Lower leg skin (tissue), 4 donors: ENCODE results near the gene ID4. TPM values are rescaled to one million over a fixed set of nuclear protein-coding genes. Genes with fewer than 3 reads are reported as not detected.
A peak's percentile ranks its signal among the peaks of the same experiment; 100 is the strongest.

Experiments
- DNase-seq, 2 donors: peaks; one replicate each; pipeline ENCODE4 v3.0.0-alpha.2; 2019; ENCODE audit warnings: low spot score in 2 of 2
- H3K4me3 ChIP-seq: fragments of 200-600 bp; sonication (generic); 2 replicates; pipeline ENCODE4 v1.5.1; 2017; ENCODE audit warnings: mild to moderate bottlenecking, low read depth; ENCODE audit not compliant: poor library complexity, severe bottlenecking
- POLR2A ChIP-seq, 2 donors: fragments of 450-650 bp; IDR thresholded peaks; one replicate each; pipeline ENCODE4 v1.6.1; 2016 to 2017; ENCODE audit warnings: antibody characterized with exemption in 2 of 2, mild to moderate bottlenecking in 1 of 2, moderate library complexity in 1 of 2
- WGBS, 2 donors: methylation state at CpG; one replicate each; pipeline ENCODE4 v1.1.5; 2018; 5-methylcytosine and 5-hydroxymethylcytosine counted together
- intact Hi-C: fragments of 100-400 bp; cut with DNase I; formaldehyde crosslinking; loops from one replicate; pipeline ENCODE4 v1.15.0; 2023; ENCODE audit warnings: low total_unique reads
- total RNA-seq, 4 donors: library from RNA; depleted of rRNA; stranded (reverse); fragments of >200 nt; gene quantifications; one replicate each; pipeline ENCODE4 v1.1.0, GENCODE V29; 2016
- TF ChIP-seq, protein P1 (sequence below), 3 donors: fragments of 450-650 bp; IDR thresholded peaks; one replicate each; pipeline ENCODE4 v1.5.1; 2016; ENCODE audit warnings: antibody characterized with exemption in 3 of 3, mild to moderate bottlenecking in 3 of 3, moderate library complexity in 2 of 3

ID4 gene
- total RNA-seq, 4 donors from 2014 or later, result 210 to 294 (median 234) TPM

GRCh38 chr6:19796452-19796851, 40.7 kb upstream of the ID4 start:
- intact Hi-C loops, result no loop called here
- no peak for DNase-seq
- H3K4me3 ChIP-seq, result no peak overlapping the region
- 56 to 68% methylated on average over 2 of the region's 2 CpGs for WGBS, 2 donors
- TF ChIP-seq, protein P1, sequence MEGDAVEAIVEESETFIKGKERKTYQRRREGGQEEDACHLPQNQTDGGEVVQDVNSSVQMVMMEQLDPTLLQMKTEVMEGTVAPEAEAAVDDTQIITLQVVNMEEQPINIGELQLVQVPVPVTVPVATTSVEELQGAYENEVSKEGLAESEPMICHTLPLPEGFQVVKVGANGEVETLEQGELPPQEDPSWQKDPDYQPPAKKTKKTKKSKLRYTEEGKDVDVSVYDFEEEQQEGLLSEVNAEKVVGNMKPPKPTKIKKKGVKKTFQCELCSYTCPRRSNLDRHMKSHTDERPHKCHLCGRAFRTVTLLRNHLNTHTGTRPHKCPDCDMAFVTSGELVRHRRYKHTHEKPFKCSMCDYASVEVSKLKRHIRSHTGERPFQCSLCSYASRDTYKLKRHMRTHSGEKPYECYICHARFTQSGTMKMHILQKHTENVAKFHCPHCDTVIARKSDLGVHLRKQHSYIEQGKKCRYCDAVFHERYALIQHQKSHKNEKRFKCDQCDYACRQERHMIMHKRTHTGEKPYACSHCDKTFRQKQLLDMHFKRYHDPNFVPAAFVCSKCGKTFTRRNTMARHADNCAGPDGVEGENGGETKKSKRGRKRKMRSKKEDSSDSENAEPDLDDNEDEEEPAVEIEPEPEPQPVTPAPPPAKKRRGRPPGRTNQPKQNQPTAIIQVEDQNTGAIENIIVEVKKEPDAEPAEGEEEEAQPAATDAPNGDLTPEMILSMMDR (IDR thresholded peaks at IDR 0.05), result no peak
- no peak for TF ChIP-seq POLR2A (IDR thresholded peaks at IDR 0.05)

DNA sequence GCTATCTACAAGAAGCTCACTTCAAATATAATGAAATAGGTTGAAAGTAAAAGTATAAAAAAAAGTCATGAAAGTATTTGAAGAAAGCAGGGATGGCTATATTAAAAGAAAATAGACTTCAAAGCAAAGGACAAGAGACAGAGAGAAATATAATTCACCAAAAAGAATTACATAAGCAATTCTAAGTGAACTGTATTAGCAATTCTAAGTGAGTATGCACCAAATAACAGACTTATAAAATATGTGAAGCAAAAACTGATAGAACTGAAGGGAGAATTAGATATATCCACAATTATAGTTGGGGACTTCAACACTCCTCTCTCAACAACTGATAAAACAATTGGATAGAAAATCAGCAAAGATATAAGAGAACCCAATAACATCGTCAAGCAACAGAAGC, 38.8 kb upstream of the ID4 start:
- no peak overlapping the region for H3K4me3 ChIP-seq
- DNase-seq, result no peak
- TF ChIP-seq POLR2A (IDR thresholded peaks at IDR 0.05), result no peak
- TF ChIP-seq, protein P1 (IDR thresholded peaks at IDR 0.05), result no peak
- WGBS, 2 donors, result 80 to 81% methylated on average over 1 of the region's 1 CpG
- intact Hi-C loops, result no loop called here

GRCh38 chr6:19802656-19803055, 34.5 kb upstream of the ID4 start:
- intact Hi-C loops, result no loop called here
- WGBS, 2 donors, result 80 to 82% methylated on average over 6 of the region's 6 CpGs
- no peak for TF ChIP-seq POLR2A (IDR thresholded peaks at IDR 0.05)
- H3K4me3 ChIP-seq, result no peak overlapping the region
- no peak for DNase-seq

DNA sequence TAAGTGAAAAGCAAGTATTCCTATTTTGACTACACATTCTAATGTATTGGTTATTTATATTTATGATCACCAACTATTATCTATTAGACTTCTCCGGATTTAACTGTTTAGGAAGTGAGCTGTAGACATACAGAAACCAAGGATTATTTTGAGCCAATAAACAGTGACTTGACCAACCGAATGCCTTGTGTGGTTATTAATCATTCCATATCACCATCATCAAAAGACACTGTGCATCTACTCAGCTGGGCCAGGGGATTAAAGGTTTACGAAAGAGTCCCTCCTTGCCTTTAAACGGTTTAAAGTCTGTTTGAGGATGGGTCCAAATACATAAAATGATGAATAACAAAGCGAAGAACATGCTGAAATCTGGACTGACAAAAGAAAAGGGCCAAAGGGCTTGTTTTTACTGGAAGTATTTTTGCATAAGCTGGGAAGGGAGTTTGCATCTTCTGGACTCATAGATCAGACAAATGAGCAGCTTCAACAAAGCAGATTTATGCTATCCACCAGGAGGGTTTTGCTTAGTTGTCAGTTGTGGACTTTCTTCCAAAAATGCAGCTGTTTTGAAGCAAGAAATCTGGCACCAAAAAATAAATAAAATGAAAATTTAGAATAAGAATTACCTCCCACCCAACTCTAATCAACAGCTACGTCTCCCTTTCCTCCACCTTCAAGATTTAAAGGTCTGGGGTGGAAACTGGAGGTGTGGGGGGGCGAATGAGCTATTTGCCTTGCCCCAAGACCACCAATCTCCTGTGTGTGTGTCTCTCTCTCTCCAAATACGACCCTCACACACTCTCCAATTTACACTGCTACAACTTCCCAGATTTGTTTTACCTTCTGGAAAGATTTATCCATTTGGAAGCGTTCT, 33.6 kb upstream of the ID4 start:
- intact Hi-C loops, result no loop called here
- DNase-seq, result no peak
- no peak for TF ChIP-seq POLR2A (IDR thresholded peaks at IDR 0.05)
- TF ChIP-seq, protein P1 (IDR thresholded peaks at IDR 0.05), result no peak
- peak overlapping the region; percentile 32 for H3K4me3 ChIP-seq
- WGBS, 2 donors, result 31 to 36% methylated on average over 9 of the region's 9 CpGs

GRCh38 chr6:19804205-19805128, 32.7 kb upstream of the ID4 start:
- no peak for TF ChIP-seq POLR2A (IDR thresholded peaks at IDR 0.05)
- TF ChIP-seq, protein P1 (IDR thresholded peaks at IDR 0.05), result peak in 1 of 3 donors; percentile 72
- peak overlapping the region; percentile 32 for H3K4me3 ChIP-seq
- WGBS, 2 donors, result 1% methylated on average over 52 to 68 of the region's 77 CpGs
- peak; percentile 90 to 99 for DNase-seq
- intact Hi-C loops, result no loop called here

- intact Hi-C loops, result no loop called here
- WGBS, 2 donors, result 24 to 32% methylated on average over 6 of the region's 6 CpGs
- TF ChIP-seq, protein P1 (IDR thresholded peaks at IDR 0.05), result no peak
- TF ChIP-seq POLR2A (IDR thresholded peaks at IDR 0.05), result no peak
Observed at GRCh38 chr6:19805129-19805481, 32.1 kb upstream of the ID4 start.

More at GRCh38 chr6:19805129-19805481, 32.1 kb upstream of the ID4 start:
- DNase-seq, result no peak
- H3K4me3 ChIP-seq, result peak overlapping the region; percentile 8
